IPS-15b (cell line): ENCODE results near the gene MEN1.

Source experiments
- H3K27me3 ChIP-seq: one replicate; pipeline ENCODE4 v1.6.1; 2013; ENCODE audit warnings: low read length; ENCODE audit not compliant: control insufficient read depth, insufficient read depth
- H3K36me3 ChIP-seq: one replicate; pipeline ENCODE4 v1.6.1; 2013; ENCODE audit warnings: low read length; ENCODE audit not compliant: control insufficient read depth, insufficient read depth
- H3K4me1 ChIP-seq: one replicate; pipeline ENCODE4 v1.6.1; 2013; ENCODE audit warnings: mild to moderate bottlenecking, low read length; ENCODE audit not compliant: control insufficient read depth, insufficient read depth
- H3K4me3 ChIP-seq: one replicate; pipeline ENCODE4 v1.5.1; 2013; ENCODE audit warnings: low read depth, low read length
- H3K9ac ChIP-seq: one replicate; pipeline ENCODE4 v1.6.1; 2013; ENCODE audit warnings: low read depth, mild to moderate bottlenecking, low read length
- H3K9me3 ChIP-seq: one replicate; pipeline ENCODE4 v1.6.1; 2013; ENCODE audit warnings: mild to moderate bottlenecking, low read length; ENCODE audit not compliant: control insufficient read depth, insufficient read depth

MEN1 gene

GRCh38 chr11:64834723-64835615 lies 24.6 kb upstream of the MEN1 start:
- H3K4me1 ChIP-seq = no peaks in the 10 kb centered on the region
- H3K9ac ChIP-seq = no peak overlapping the region

GRCh38 chr11:64834031-64834722 lies 23.8 kb upstream of the MEN1 start:
- no peaks in the 10 kb centered on the region for H3K4me1 ChIP-seq
- no peaks in the 10 kb centered on the region for H3K27me3 ChIP-seq
- H3K4me3 ChIP-seq = no peak overlapping the region
- no peak overlapping the region for H3K9ac ChIP-seq
- H3K9me3 ChIP-seq = no peaks in the 10 kb centered on the region
- peaks cover 66% of the 10 kb centered on the region for H3K36me3 ChIP-seq

More at GRCh38 chr11:64834723-64835615, 24.6 kb upstream of the MEN1 start:
- H3K9me3 ChIP-seq = no peaks in the 10 kb centered on the region
- H3K4me3 ChIP-seq = no peak overlapping the region
- H3K36me3 ChIP-seq = peaks cover 65% of the 10 kb centered on the region
- H3K27me3 ChIP-seq = no peaks in the 10 kb centered on the region

- peaks cover 63% of the 10 kb centered on the region for H3K36me3 ChIP-seq
- H3K27me3 ChIP-seq = no peaks in the 10 kb centered on the region
- no peaks in the 10 kb centered on the region for H3K4me1 ChIP-seq
- no peak overlapping the region for H3K9ac ChIP-seq
- H3K4me3 ChIP-seq = no peak overlapping the region
- H3K9me3 ChIP-seq = no peaks in the 10 kb centered on the region
Observed at GRCh38 chr11:64833509-64833908, 23.2 kb upstream of the MEN1 start.

GRCh38 chr11:64833198-64833502 lies 22.8 kb upstream of the MEN1 start:
- H3K36me3 ChIP-seq = peaks cover 63% of the 10 kb centered on the region
- no peaks in the 10 kb centered on the region for H3K27me3 ChIP-seq
- H3K9ac ChIP-seq = no peak overlapping the region
- no peaks in the 10 kb centered on the region for H3K9me3 ChIP-seq
- H3K4me3 ChIP-seq = no peak overlapping the region
- no peaks in the 10 kb centered on the region for H3K4me1 ChIP-seq

- no peak overlapping the region for H3K4me3 ChIP-seq
- H3K27me3 ChIP-seq = no peaks in the 10 kb centered on the region
- no peak overlapping the region for H3K9ac ChIP-seq
- peaks cover 59% of the 10 kb centered on the region for H3K36me3 ChIP-seq
- no peaks in the 10 kb centered on the region for H3K4me1 ChIP-seq
- H3K9me3 ChIP-seq = no peaks in the 10 kb centered on the region
Observed at GRCh38 chr11:64832467-64833197, 22.3 kb upstream of the MEN1 start.

- H3K36me3 ChIP-seq = peaks cover 65% of the 10 kb centered on the region
- H3K9me3 ChIP-seq = no peaks in the 10 kb centered on the region
- no peaks in the 10 kb centered on the region for H3K27me3 ChIP-seq
- H3K9ac ChIP-seq = no peak overlapping the region
- H3K4me1 ChIP-seq = no peaks in the 10 kb centered on the region
- no peak overlapping the region for H3K4me3 ChIP-seq
Observed at GRCh38 chr11:64831411-64831891, 21.1 kb upstream of the MEN1 start.

- H3K36me3 ChIP-seq = peaks cover 62% of the 10 kb centered on the region
- H3K9me3 ChIP-seq = no peaks in the 10 kb centered on the region
- no peak overlapping the region for H3K4me3 ChIP-seq
- no peak overlapping the region for H3K9ac ChIP-seq
- H3K27me3 ChIP-seq = no peaks in the 10 kb centered on the region
- H3K4me1 ChIP-seq = no peaks in the 10 kb centered on the region
Observed at GRCh38 chr11:64829536-64830251, 19.3 kb upstream of the MEN1 start.

GRCh38 chr11:64827451-64827839 lies 17.1 kb upstream of the MEN1 start:
- Histone ChIP-seq H3K36me3 (peaks cover 50% of the 10 kb centered on the region), H3K9ac (no peak overlapping the region), H3K27me3 (no peaks in the 10 kb centered on the region), H3K9me3 (no peaks in the 10 kb centered on the region), H3K4me1 (no peaks in the 10 kb centered on the region), H3K4me3 (no peak overlapping the region)

GRCh38 chr11:64826578-64827450 lies 16.5 kb upstream of the MEN1 start:
- Histone ChIP-seq H3K4me1 (no peaks in the 10 kb centered on the region), H3K9ac (no peak overlapping the region), H3K4me3 (no peak overlapping the region), H3K9me3 (no peaks in the 10 kb centered on the region), H3K27me3 (no peaks in the 10 kb centered on the region), H3K36me3 (peaks cover 45% of the 10 kb centered on the region)

- Histone ChIP-seq H3K4me3 (no peak overlapping the region), H3K9ac (no peak overlapping the region), H3K4me1 (no peaks in the 10 kb centered on the region), H3K27me3 (no peaks in the 10 kb centered on the region), H3K36me3 (peaks cover 40% of the 10 kb centered on the region), H3K9me3 (no peaks in the 10 kb centered on the region)
Observed at GRCh38 chr11:64826062-64826461, 15.7 kb upstream of the MEN1 start.
